Smooth muscle cell of the umbilical artery (primary cell): ENCODE data around the gene LHX2. TPM values are rescaled to one million over a fixed set of nuclear protein-coding genes. Genes with fewer than 3 reads are reported as not detected.

Experiments
- total RNA-seq: library from RNA; depleted of rRNA; stranded (reverse); fragments of >200 nt; gene quantifications from 2 replicates; pipeline ENCODE4 v1.2.3, GENCODE V29; 2014

The LHX2 gene, protein sequence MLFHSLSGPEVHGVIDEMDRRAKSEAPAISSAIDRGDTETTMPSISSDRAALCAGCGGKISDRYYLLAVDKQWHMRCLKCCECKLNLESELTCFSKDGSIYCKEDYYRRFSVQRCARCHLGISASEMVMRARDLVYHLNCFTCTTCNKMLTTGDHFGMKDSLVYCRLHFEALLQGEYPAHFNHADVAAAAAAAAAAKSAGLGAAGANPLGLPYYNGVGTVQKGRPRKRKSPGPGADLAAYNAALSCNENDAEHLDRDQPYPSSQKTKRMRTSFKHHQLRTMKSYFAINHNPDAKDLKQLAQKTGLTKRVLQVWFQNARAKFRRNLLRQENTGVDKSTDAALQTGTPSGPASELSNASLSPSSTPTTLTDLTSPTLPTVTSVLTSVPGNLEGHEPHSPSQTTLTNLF
- not detected in 2 replicates for total RNA-seq

GRCh38 chr9:124011460-124012301, at the start of gene LHX2:
Gene LHX2, plus strand, starts transcription at chr9:124011768. Its CDS starts 581 bp downstream, at chr9:124012349.

Other genes starting within 250 kb of the LHX2 start
- gene DENND1A, start 81.6 kb upstream of the LHX2 start, total RNA-seq = 10.4 and 19.9 TPM in 2 replicates
- 65.9 and 86.7 TPM in 2 replicates for gene NEK6, start 246.2 kb downstream of the LHX2 start, total RNA-seq